CD4-positive, alpha-beta memory T cell (primary cell): Measurements from ENCODE around the gene TXNRD2. TPM values are rescaled to one million over a fixed set of nuclear protein-coding genes. Genes with fewer than 3 reads are reported as not detected.

Experiments
- CTCF ChIA-PET: fragments of 350-600 bp; sonication (Branson Sonifier 250); formaldehyde crosslinking; loops from one replicate; lab custom pipeline; 2021; ENCODE audit warnings: inconsistent platforms; ENCODE audit not compliant: partially characterized antibody; lab: Charles Lee
- POLR2A ChIA-PET: fragments of 350-600 bp; sonication (Branson Sonifier 250); formaldehyde crosslinking; loops from one replicate; lab custom pipeline; 2021; ENCODE audit not compliant: partially characterized antibody; lab: Charles Lee
- DNase-seq, 5 donors: peaks; one replicate each; pipeline versions ENCODE4 v3.0.0 to v3.0.0-alpha.2; 2020 to 2022; ENCODE audit warnings: mixed read lengths in 1 of 5
- H3K27ac ChIP-seq: one replicate; pipeline ENCODE4 v1.7.0; 2013; ENCODE audit warnings: low read depth, low read length
- H3K27me3 ChIP-seq: 2 replicates; pipeline ENCODE4 v1.7.0; 2013; ENCODE audit warnings: mild to moderate bottlenecking, low read length, moderate library complexity; ENCODE audit not compliant: insufficient read depth
- H3K36me3 ChIP-seq: 2 replicates; pipeline ENCODE4 v1.7.0; 2013; ENCODE audit warnings: mild to moderate bottlenecking, low read length, moderate library complexity; ENCODE audit not compliant: insufficient read depth
- H3K4me1 ChIP-seq: 2 replicates; pipeline ENCODE4 v1.7.0; 2013; ENCODE audit warnings: mild to moderate bottlenecking, low read length, moderate library complexity; ENCODE audit not compliant: insufficient read depth
- H3K4me3 ChIP-seq, 2 donors: one replicate each; pipeline ENCODE4 v1.7.0; 2013; ENCODE audit warnings: low read length in 2 of 2, mild to moderate bottlenecking in 1 of 2
- H3K9me3 ChIP-seq, 2 donors: one replicate each; pipeline ENCODE4 v1.7.0; 2013; ENCODE audit warnings: low read length in 2 of 2, control low read depth in 1 of 2; ENCODE audit not compliant: control insufficient read depth in 1 of 2
- H3K27ac Mint-ChIP-seq, 7 donors: one replicate each; pipeline ENCODE4 v1.8.0; 2020 to 2021; ENCODE audit warnings: mixed read lengths in 7 of 7, mild to moderate bottlenecking in 6 of 7, inconsistent platforms in 3 of 7, moderate library complexity in 3 of 7
- H3K27me3 Mint-ChIP-seq, 2 donors: one replicate each; pipeline ENCODE4 v1.8.0; 2020 to 2021; ENCODE audit warnings: mixed read lengths in 2 of 2
- H3K36me3 Mint-ChIP-seq, 2 donors: one replicate each; pipeline ENCODE4 v1.8.0; 2020 to 2021; ENCODE audit warnings: mixed read lengths in 2 of 2, inconsistent platforms in 1 of 2, mild to moderate bottlenecking in 1 of 2
- H3K4me1 Mint-ChIP-seq, 4 donors: one replicate each; pipeline ENCODE4 v1.8.0; 2020 to 2021; ENCODE audit warnings: mixed read lengths in 4 of 4, mild to moderate bottlenecking in 1 of 4
- H3K4me3 Mint-ChIP-seq, 8 donors: one replicate each; pipeline ENCODE4 v1.8.0; 2020 to 2021; ENCODE audit warnings: mixed read lengths in 8 of 8, mild to moderate bottlenecking in 7 of 8, moderate library complexity in 6 of 8, inconsistent platforms in 3 of 8
- H3K9me3 Mint-ChIP-seq, 8 donors: one replicate each; pipeline ENCODE4 v1.8.0; 2020 to 2021; ENCODE audit warnings: mixed read lengths in 8 of 8, mild to moderate bottlenecking in 5 of 8, inconsistent platforms in 3 of 8, moderate library complexity in 1 of 8
- intact Hi-C: fragments of 100-400 bp; cut with micrococcal nuclease; formaldehyde crosslinking; loops from one replicate; pipeline ENCODE4 v1.15.1; 2023
- polyA plus RNA-seq, 2 donors: library from polyadenylated mRNA; unstranded; fragments of 300-500 nt; fragmentation: Illumina TruSeq; gene quantifications; one replicate each; pipeline ENCODE4 v1.2.3, GENCODE V29; 2021
- total RNA-seq, 2 experiments: library from RNA; stranded (reverse); gene quantifications; one replicate each; pipeline ENCODE4 v1.2.3, GENCODE V29; 2021

Gene TXNRD2
- total and polyA plus RNA-seq, 4 experiments from 2014 or later = 8.5 to 35.9 (median 22.7) TPM

DNA sequence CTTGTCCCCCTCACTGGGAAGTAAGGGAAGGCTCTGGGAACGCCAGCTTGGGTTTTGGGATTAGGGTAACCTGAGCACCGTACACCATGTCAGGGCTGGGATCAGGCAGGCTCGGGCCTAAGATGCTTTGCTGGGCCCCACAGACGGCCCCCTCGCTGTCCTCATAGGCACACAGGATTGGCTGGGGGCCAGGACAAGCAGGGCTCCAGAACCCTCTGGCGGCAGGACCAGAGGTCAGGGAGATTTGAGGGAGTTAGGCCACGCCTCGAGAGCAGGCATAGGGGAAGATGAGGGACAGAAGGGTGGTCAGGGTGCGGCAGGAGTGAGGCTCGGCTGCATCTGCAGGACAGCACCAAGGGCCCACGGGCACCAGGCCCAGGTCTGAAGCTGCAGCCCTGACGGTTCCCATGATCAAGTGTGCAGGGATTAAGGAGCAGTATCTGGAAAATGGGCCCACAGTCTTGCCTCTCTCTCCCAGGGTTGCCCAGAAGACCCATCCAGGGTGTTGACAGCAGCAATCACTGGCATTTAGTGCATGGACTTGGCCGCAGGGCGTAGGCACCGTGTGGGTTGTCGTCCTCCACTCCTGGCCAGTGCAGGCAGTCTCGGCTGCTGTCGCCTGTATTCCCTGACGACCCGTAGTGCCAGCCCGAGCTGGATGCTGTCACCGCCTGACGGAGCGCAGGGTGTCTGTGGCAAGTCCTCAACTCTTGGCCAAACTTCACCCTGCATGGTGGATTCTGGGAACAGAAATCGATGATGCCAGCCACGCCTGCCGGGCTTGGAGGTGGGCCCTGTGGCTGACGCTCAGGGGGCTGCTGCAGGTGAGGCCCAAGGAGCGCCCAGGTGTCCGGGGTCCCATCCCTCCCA is 71.2 kb downstream of the TXNRD2 start:
- Mint-ChIP-seq H3K27ac (peak overlapping the region in 1 of 7 donors; percentile 71), H3K27me3 (no peaks in the 10 kb centered on the region), H3K9me3 (no peaks in the 10 kb centered on the region), H3K4me3 (no peak overlapping the region), H3K4me1 (peaks cover 4 to 12% (median 10%) of the 10 kb centered on the region in 4 donors), H3K36me3 (no peaks in the 10 kb centered on the region)
- Histone ChIP-seq H3K36me3 (no peaks in the 10 kb centered on the region), H3K9me3 (no peaks in the 10 kb centered on the region), H3K4me1 (peaks cover 18% of the 10 kb centered on the region), H3K27me3 (no peaks in the 10 kb centered on the region), H3K27ac (no peak overlapping the region), H3K4me3 (no peak overlapping the region)
- ChIA-PET POLR2A (interaction anchor here (1.5 to 1.8 kb wide), 2 partner anchors 15 to 16 kb away, joined by 4 read pairs; no protein-coding TSS in a partner anchor), CTCF (interaction anchor here (0.7 to 1.0 kb wide), 2 partner anchors 14 to 40 kb away, joined by 3 read pairs; no protein-coding TSS in a partner anchor)
- intact Hi-C loops = no loop called here
- no peak for DNase-seq

DNA sequence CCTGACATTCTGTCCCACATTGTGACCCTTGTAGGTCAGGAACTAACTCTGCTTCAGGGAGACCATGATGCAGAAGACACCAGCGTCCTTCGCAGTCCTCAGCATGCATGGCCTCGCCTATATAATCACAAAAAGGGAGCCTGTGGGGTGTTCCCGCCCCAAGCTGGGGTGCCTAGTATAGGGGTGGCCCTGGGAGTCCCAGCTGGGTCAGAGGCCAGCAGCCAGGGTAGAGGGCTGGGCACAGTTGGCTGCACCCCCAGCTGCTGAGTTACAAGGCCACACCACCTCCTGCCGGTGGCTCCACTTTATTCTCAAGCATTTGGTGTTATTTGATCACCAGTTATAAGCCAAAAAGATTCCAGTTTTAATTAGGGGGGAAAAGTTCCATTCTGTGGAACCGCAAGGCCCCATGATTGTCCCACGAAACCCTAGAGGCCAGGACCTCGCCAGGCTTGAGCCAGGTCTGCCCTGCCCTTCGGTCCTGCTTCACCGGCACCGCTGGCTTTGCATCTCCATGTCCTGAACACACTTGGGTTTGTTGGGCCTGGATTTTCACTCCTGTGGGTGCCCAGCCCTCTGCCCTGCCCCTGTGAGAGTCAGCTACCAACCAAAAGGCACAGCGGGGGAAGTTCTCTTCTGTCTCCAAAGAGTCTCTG is 72.0 kb downstream of the TXNRD2 start:
- Mint-ChIP-seq H3K27ac (no peak overlapping the region), H3K4me1 (peaks cover 3 to 9% (median 8%) of the 10 kb centered on the region in 4 donors)
- CTCF ChIA-PET = no interaction called here

DNA sequence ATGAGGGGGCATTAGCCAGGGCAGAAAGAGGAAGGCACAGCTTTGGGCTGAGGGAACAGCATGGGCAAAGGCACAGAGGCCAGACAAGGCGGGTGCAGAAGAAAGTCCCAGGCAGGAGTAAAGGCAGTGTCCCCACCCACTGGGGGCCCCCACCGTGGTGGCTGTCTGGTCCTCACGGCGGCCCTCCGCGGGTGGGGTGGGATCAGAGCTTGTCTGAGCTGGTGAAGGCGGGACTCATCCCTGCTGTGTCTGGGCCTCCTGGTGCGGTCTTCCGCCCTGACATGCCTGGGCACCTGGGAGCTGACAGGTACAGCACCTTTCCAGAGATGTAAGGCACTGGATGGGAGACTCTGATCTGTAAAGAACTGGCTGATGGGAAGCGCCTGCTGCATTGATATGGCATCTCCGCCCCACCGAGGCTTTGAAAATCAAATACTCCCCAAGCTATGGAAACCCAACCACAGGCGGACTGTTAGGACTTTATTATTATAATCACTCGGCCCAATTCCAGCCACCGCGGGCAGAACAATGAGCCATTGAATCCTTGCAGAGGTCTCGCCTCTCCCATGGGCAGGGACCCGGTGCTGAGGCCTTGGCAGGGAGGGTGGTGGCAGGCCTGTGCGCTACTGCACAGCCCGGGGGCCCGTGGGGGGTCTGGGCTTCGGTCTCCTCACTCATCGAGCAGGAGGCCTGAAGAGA is 72.7 kb downstream of the TXNRD2 start:
- Mint-ChIP-seq H3K27ac (peak overlapping the region in 1 of 7 donors; percentile 35), H3K4me3 (no peak overlapping the region), H3K9me3 (no peaks in the 10 kb centered on the region), H3K27me3 (no peaks in the 10 kb centered on the region), H3K4me1 (peaks cover under 1 to 2% (median 2%) of the 10 kb centered on the region in 4 donors), H3K36me3 (no peaks in the 10 kb centered on the region)
- ChIA-PET CTCF (no interaction called here), POLR2A (no interaction called here)
- no peak overlapping the region for H3K4me3 ChIP-seq
- H3K36me3 ChIP-seq = no peaks in the 10 kb centered on the region
- H3K27me3 ChIP-seq = no peaks in the 10 kb centered on the region
- DNase-seq = no peak
- H3K27ac ChIP-seq = no peak overlapping the region
- peaks cover 4% of the 10 kb centered on the region for H3K4me1 ChIP-seq
- intact Hi-C loops = no loop called here
- H3K9me3 ChIP-seq = no peaks in the 10 kb centered on the region

More for the DNA sequence above, 72.0 kb downstream of the TXNRD2 start:
- POLR2A ChIA-PET = interaction anchor here (1.8 kb wide), 1 partner anchor 17 kb away, joined by 4 read pairs; no protein-coding TSS in a partner anchor
- DNase-seq = no peak
- Histone ChIP-seq H3K4me3 (no peak overlapping the region), H3K4me1 (peaks cover 11% of the 10 kb centered on the region), H3K36me3 (no peaks in the 10 kb centered on the region), H3K9me3 (no peaks in the 10 kb centered on the region), H3K27me3 (no peaks in the 10 kb centered on the region), H3K27ac (no peak overlapping the region)
- H3K9me3 Mint-ChIP-seq = no peaks in the 10 kb centered on the region
- no peak overlapping the region for H3K4me3 Mint-ChIP-seq
- H3K36me3 Mint-ChIP-seq = no peaks in the 10 kb centered on the region
- H3K27me3 Mint-ChIP-seq = no peaks in the 10 kb centered on the region
- intact Hi-C loops = no loop called here

GRCh38 chr22:19868333-19868732 is 73.3 kb downstream of the TXNRD2 start:
- H3K4me3 ChIP-seq = no peak overlapping the region
- no peaks in the 10 kb centered on the region for H3K9me3 ChIP-seq
- ChIA-PET CTCF (no interaction called here), POLR2A (no interaction called here)
- H3K36me3 Mint-ChIP-seq = no peaks in the 10 kb centered on the region
- no peaks in the 10 kb centered on the region for H3K9me3 Mint-ChIP-seq
- H3K4me3 Mint-ChIP-seq = no peak overlapping the region
- DNase-seq = no peak
- peaks cover 0 to 2% (median under 1%) of the 10 kb centered on the region in 4 donors for H3K4me1 Mint-ChIP-seq
- no peaks in the 10 kb centered on the region for H3K36me3 ChIP-seq
- no peaks in the 10 kb centered on the region for H3K27me3 ChIP-seq
- H3K4me1 ChIP-seq = no peaks in the 10 kb centered on the region
- peak overlapping the region in 1 of 7 donors; percentile 39 for H3K27ac Mint-ChIP-seq
- no peaks in the 10 kb centered on the region for H3K27me3 Mint-ChIP-seq
- no peak overlapping the region for H3K27ac ChIP-seq
- intact Hi-C loops = no loop called here

- Histone ChIP-seq H3K27ac (no peak overlapping the region), H3K4me3 (no peak overlapping the region), H3K27me3 (no peaks in the 10 kb centered on the region), H3K4me1 (no peaks in the 10 kb centered on the region), H3K36me3 (no peaks in the 10 kb centered on the region), H3K9me3 (no peaks in the 10 kb centered on the region)
- Mint-ChIP-seq H3K4me1 (peaks cover 0 to 2% (median under 1%) of the 10 kb centered on the region in 4 donors), H3K4me3 (no peak overlapping the region), H3K27ac (no peak overlapping the region), H3K9me3 (no peaks in the 10 kb centered on the region), H3K27me3 (no peaks in the 10 kb centered on the region), H3K36me3 (no peaks in the 10 kb centered on the region)
- intact Hi-C loops = no loop called here
- no peak for DNase-seq
- POLR2A ChIA-PET = interaction anchor here (1.4 kb wide), 1 partner anchor 12 kb away, joined by 3 read pairs; no protein-coding TSS in a partner anchor
- CTCF ChIA-PET = no interaction called here
Observed at GRCh38 chr22:19867617-19868016, 74.0 kb downstream of the TXNRD2 start.

- no peaks in the 10 kb centered on the region for H3K9me3 Mint-ChIP-seq
- Histone ChIP-seq H3K4me3 (no peak overlapping the region), H3K36me3 (no peaks in the 10 kb centered on the region), H3K27me3 (no peaks in the 10 kb centered on the region), H3K4me1 (no peaks in the 10 kb centered on the region), H3K27ac (no peak overlapping the region), H3K9me3 (no peaks in the 10 kb centered on the region)
- no peak for DNase-seq
- ChIA-PET POLR2A (interaction anchor here (1.4 kb wide), 1 partner anchor 11 kb away, joined by 3 read pairs; no protein-coding TSS in a partner anchor), CTCF (no interaction called here)
- no peaks in the 10 kb centered on the region for H3K27me3 Mint-ChIP-seq
- intact Hi-C loops = no loop called here
- H3K4me3 Mint-ChIP-seq = no peak overlapping the region
- H3K4me1 Mint-ChIP-seq = peaks cover 0 to 2% (median under 1%) of the 10 kb centered on the region in 4 donors
- no peaks in the 10 kb centered on the region for H3K36me3 Mint-ChIP-seq
- peak overlapping the region in 1 of 7 donors; percentile 52 for H3K27ac Mint-ChIP-seq
Observed at GRCh38 chr22:19866665-19867009, 75.0 kb downstream of the TXNRD2 start.
